Measurements from ENCODE around the gene DNAH6. TPM values are rescaled to one million over a fixed set of nuclear protein-coding genes. Genes with fewer than 3 reads are reported as not detected.
"Not testable (repeated sequence)": the region's sequence is repeated elsewhere in the genome, so short reads cannot be mapped to it uniquely, and the experiment has no call there.

DNAH6 gene
- total RNA-seq, 1 donor from 2014 or later, result 6.3 TPM

- Histone ChIP-seq H3K36me3 (no peaks in the 10 kb centered on the region), H3K4me1 (no peaks in the 10 kb centered on the region), H3K27ac (no peak overlapping the region), H3K4me3 (no peak overlapping the region), H3K27me3 (ENCODE audit: low read depth) (no peaks in the 10 kb centered on the region), H3K9me3 (peaks cover 47% of the 10 kb centered on the region)
- intact Hi-C loops (cut with DNase I), result no loop called here
- no peak for TF ChIP-seq CTCF (IDR thresholded peaks at IDR 0.05)
- DNase-seq (no peak), ATAC-seq (no peak)
Measured at GRCh38 chr2:84771251-84771650, 255.0 kb downstream of the DNAH6 start.

DNA sequence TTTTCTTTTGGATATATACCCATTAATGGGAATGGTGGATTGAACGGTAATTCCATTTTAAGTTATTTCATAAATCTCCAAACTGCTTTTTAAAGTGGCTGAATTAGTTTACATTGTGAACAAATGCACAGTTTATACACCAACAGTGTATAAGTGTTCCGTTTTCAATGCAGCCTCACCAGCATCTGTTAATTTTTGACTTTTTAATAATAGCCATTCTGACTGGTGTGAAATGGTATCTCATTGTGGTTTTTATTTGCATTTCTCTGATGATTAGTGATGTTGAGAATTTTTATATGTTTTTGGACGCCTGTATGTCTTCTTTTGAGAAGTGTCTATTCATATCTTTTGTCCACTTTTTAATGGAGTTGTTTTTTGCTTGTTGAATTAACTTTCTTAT lies 257.3 kb downstream of the DNAH6 start:
- H3K27ac ChIP-seq; H3K4me3 ChIP-seq; H3K4me1 ChIP-seq; DNase-seq; intact Hi-C loops (cut with DNase I); ATAC-seq; H3K36me3 ChIP-seq; H3K27me3 ChIP-seq (ENCODE audit: low read depth): not testable (repeated sequence)
- peaks cover 47% of the 10 kb centered on the region for H3K9me3 ChIP-seq

GRCh38 chr2:84776011-84776410 lies 259.7 kb downstream of the DNAH6 start:
- no peaks in the 10 kb centered on the region for H3K4me1 ChIP-seq
- H3K36me3 ChIP-seq, result no peaks in the 10 kb centered on the region
- intact Hi-C loops (cut with DNase I), result no loop called here
- no peaks in the 10 kb centered on the region for H3K27me3 ChIP-seq (ENCODE audit: low read depth)
- TF ChIP-seq CTCF (IDR thresholded peaks at IDR 0.05), result no peak
- ATAC-seq, result no peak
- no peak overlapping the region for H3K27ac ChIP-seq
- DNase-seq, result no peak
- no peak overlapping the region for H3K4me3 ChIP-seq
- peaks cover 41% of the 10 kb centered on the region for H3K9me3 ChIP-seq

DNA sequence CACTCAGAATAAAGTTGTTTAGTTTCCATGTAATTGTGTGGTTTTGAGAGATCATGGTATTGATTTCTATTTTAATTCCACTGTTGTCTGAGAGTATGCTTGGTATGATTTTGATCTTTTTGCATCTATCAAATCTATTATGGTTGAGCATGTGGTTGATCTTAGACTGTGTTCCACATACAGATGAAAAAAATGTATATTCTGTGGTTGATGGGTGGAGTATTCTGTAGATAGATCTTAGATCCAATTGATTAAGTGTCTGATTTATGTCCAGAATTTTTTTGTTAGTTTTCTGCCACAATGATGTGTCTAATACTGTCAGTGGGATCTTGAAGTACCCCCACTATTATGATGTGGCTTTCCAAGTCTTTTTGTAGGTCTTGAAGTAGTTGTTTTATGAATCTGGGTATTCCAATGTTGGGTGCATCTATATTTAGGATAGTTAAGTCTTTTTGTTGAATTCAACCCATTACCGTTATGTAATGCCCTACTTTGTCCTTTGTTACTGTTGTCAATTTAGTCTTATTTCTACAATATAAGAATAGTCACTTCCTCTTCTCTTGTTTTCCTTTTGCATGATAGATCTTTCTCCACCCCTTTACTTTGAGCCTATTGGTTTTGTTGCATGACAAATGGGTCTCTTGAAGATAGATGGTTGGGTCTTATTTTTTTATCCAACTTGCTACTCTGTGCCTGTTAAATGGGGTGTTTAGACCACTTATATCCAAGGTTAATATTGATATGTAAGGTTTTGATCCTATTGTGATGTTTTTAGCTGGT lies 262.8 kb downstream of the DNAH6 start:
- peaks cover 6% of the 10 kb centered on the region for H3K4me1 ChIP-seq
- H3K27ac ChIP-seq, result no peak overlapping the region
- TF ChIP-seq CTCF (IDR thresholded peaks at IDR 0.05), result no peak
- H3K36me3 ChIP-seq, result no peaks in the 10 kb centered on the region
- intact Hi-C loops (cut with DNase I), result no loop called here
- no peak for ATAC-seq
- DNase-seq, result no peak
- no peak overlapping the region for H3K4me3 ChIP-seq
- no peaks in the 10 kb centered on the region for H3K27me3 ChIP-seq (ENCODE audit: low read depth)
- H3K9me3 ChIP-seq, result peaks cover 16% of the 10 kb centered on the region

- Histone ChIP-seq H3K27ac (no peak overlapping the region), H3K27me3 (ENCODE audit: low read depth) (no peaks in the 10 kb centered on the region), H3K36me3 (no peaks in the 10 kb centered on the region), H3K4me3 (no peak overlapping the region), H3K4me1 (peaks cover 6% of the 10 kb centered on the region), H3K9me3 (peaks cover 9% of the 10 kb centered on the region)
- no peak for ATAC-seq
- intact Hi-C loops (cut with DNase I), result no loop called here
- TF ChIP-seq CTCF (IDR thresholded peaks at IDR 0.05), result no peak
- no peak for DNase-seq
Measured at GRCh38 chr2:84779781-84780180, 263.5 kb downstream of the DNAH6 start.

DNA sequence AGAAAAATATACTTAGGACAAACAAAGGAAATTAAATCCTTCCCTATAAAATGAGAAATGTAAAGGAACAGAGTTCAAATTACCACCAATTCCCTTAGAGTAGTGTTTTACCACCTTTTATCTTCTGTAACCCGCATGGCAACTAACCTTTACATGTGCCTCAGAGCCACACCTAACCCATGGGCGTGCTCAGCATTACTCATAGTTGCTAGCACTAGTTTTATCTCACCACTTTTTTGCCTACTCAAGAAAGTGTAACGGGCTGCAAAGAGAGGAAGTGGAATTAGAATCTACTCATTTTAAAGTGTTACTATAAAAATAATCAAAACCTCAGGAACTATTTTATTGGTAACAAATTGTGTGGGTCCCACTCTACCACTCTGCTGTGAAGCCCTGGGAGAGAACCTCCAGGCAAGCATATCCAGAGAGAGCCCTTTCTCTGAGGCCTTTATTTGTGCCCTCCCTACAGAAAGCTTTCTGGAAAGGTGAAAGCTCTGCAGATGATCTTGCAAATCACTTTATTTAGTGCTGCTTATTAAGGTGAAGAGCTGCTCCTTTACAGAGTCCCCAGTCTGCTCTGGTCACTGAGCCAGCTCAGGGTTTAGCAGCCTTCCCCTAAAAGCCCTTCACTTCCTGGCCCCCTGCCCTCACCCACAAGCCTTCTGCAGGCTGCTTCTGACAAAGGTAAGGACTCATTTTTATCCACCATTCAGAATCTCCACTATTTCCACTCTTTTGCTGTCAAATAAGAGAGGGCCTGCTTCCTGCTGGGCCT lies 265.8 kb downstream of the DNAH6 start:
- ATAC-seq, result peak; percentile 79 to 91

More for the DNA sequence above, 265.8 kb downstream of the DNAH6 start:
- Histone ChIP-seq H3K27ac (peak overlapping the region; percentile 12), H3K4me1 (peaks cover 6% of the 10 kb centered on the region), H3K9me3 (no peaks in the 10 kb centered on the region), H3K27me3 (ENCODE audit: low read depth) (no peaks in the 10 kb centered on the region), H3K36me3 (no peaks in the 10 kb centered on the region), H3K4me3 (no peak overlapping the region)
- TF ChIP-seq CTCF (IDR thresholded peaks at IDR 0.05), result no peak
- peak; percentile 50 for DNase-seq
- intact Hi-C loops (cut with DNase I), result no loop called here

All from lower lobe of right lung (tissue), 2 donors.